Neuronal stem cell (in vitro differentiated cells): ENCODE measurements around the gene MAST3.

Source experiments
- DNase-seq: peaks from one replicate; pipeline ENCODE4 v3.0.0-alpha.2; 2013; ENCODE audit warnings: low spot score
- H2AFZ ChIP-seq: one replicate; pipeline ENCODE4 v1.6.1; 2013; ENCODE audit warnings: mild to moderate bottlenecking, low read length, inconsistent platforms
- H2AK5ac ChIP-seq: 2 replicates; pipeline ENCODE4 v1.6.1; 2013; ENCODE audit warnings: low read depth, mild to moderate bottlenecking, inconsistent platforms, low read length, moderate library complexity, mixed read lengths
- H2BK120ac ChIP-seq: 2 replicates; pipeline ENCODE4 v1.6.1; 2013; ENCODE audit warnings: low read depth, mild to moderate bottlenecking, inconsistent platforms, low read length, moderate library complexity, mixed read lengths
- H2BK12ac ChIP-seq: one replicate; pipeline ENCODE4 v1.6.1; 2013; ENCODE audit warnings: low read length, inconsistent platforms
- H2BK15ac ChIP-seq: 2 replicates; pipeline ENCODE4 v1.6.1; 2013; ENCODE audit warnings: mild to moderate bottlenecking, low read length, inconsistent platforms, mixed read lengths
- H2BK5ac ChIP-seq: one replicate; pipeline ENCODE4 v1.6.1; 2013; ENCODE audit warnings: inconsistent platforms, mild to moderate bottlenecking, low read length, moderate library complexity
- H3K14ac ChIP-seq: one replicate; pipeline ENCODE4 v1.6.1; 2013; ENCODE audit warnings: low read length, inconsistent platforms
- H3K18ac ChIP-seq: 2 replicates; pipeline ENCODE4 v1.6.1; 2013; ENCODE audit warnings: low read length, inconsistent platforms
- H3K23ac ChIP-seq: 2 replicates; pipeline ENCODE4 v1.6.1; 2013; ENCODE audit warnings: low read depth, mild to moderate bottlenecking, mixed read lengths, low read length, inconsistent platforms; ENCODE audit not compliant: poor library complexity
- H3K27ac ChIP-seq: replicated peaks from 3 replicates; pipeline ENCODE4 v1.5.1; 2013; ENCODE audit warnings: low read length, inconsistent platforms
- H3K27me3 ChIP-seq, 3 experiments: 2 replicates each; pipeline ENCODE4 v1.6.1; 2013; ENCODE audit warnings: low read length in 3 of 3, mild to moderate bottlenecking in 2 of 3, inconsistent platforms in 1 of 3, low read depth in 1 of 3, mixed read lengths in 1 of 3, moderate library complexity in 1 of 3; ENCODE audit not compliant: control insufficient read depth in 3 of 3, insufficient read depth in 3 of 3
- H3K36me3 ChIP-seq, 2 donors: replicated peaks in 1 of 2; 2 replicates each; pipeline ENCODE4 v1.6.1; 2013; ENCODE audit warnings: low read length in 2 of 2; ENCODE audit not compliant: control insufficient read depth in 2 of 2, insufficient read depth in 2 of 2
- H3K4ac ChIP-seq: 2 replicates; pipeline ENCODE4 v1.6.1; 2013; ENCODE audit warnings: inconsistent platforms, mild to moderate bottlenecking, low read length, moderate library complexity
- H3K4me1 ChIP-seq, 2 donors: 1 replicate in 1 of 2; 2 replicates in 1 of 2; pipeline ENCODE4 v1.6.1; 2013; ENCODE audit warnings: low read length in 2 of 2, low read depth in 1 of 2; ENCODE audit not compliant: control insufficient read depth in 2 of 2, insufficient read depth in 1 of 2
- H3K4me2 ChIP-seq: one replicate; pipeline ENCODE4 v1.6.1; 2013; ENCODE audit warnings: mild to moderate bottlenecking, low read length, inconsistent platforms; ENCODE audit not compliant: insufficient read depth, poor library complexity, severe bottlenecking
- H3K4me3 ChIP-seq, 2 donors: 2 replicates each; pipeline ENCODE4 v1.5.1; 2013; ENCODE audit warnings: low read length in 2 of 2, mild to moderate bottlenecking in 2 of 2, inconsistent platforms in 1 of 2, moderate library complexity in 1 of 2
- H3K79me1 ChIP-seq: one replicate; pipeline ENCODE4 v1.6.1; 2013; ENCODE audit warnings: low read depth, mild to moderate bottlenecking, inconsistent platforms, low read length, moderate library complexity
- H3K9ac ChIP-seq: one replicate; pipeline ENCODE4 v1.6.1; 2013; ENCODE audit warnings: mild to moderate bottlenecking, low read depth, low read length, inconsistent platforms; ENCODE audit not compliant: poor library complexity
- H3K9me3 ChIP-seq, 2 donors: replicated peaks in 1 of 2; 2 replicates each; pipeline versions ENCODE3 to v1.6.1; 2013; ENCODE audit warnings: low read length in 2 of 2, mild to moderate bottlenecking in 2 of 2, inconsistent platforms in 1 of 2, low read depth in 1 of 2, mixed read lengths in 1 of 2, moderate library complexity in 1 of 2; ENCODE audit not compliant: control insufficient read depth in 2 of 2, insufficient read depth in 1 of 2
- H4K8ac ChIP-seq: one replicate; pipeline ENCODE4 v1.6.1; 2013; ENCODE audit warnings: low read depth, mild to moderate bottlenecking, inconsistent platforms, low read length, moderate library complexity
- H4K91ac ChIP-seq: one replicate; pipeline ENCODE4 v1.6.1; 2013; ENCODE audit warnings: low read length, low read depth, mild to moderate bottlenecking, inconsistent platforms; ENCODE audit not compliant: poor library complexity
- WGBS, 2 donors: extraction: QIAGEN DNeasy Blood & Tissue Kit; methylation state at CpG; one replicate each; pipeline ENCODE4 v1.1.7; 2013; ENCODE audit warnings: missing lambda C conversion rate in 2 of 2, mixed read lengths in 1 of 2; ENCODE audit not compliant: insufficient read length in 2 of 2, insufficient replicate concordance in 1 of 2; ENCODE audit errors: extremely low coverage in 2 of 2; 5-methylcytosine and 5-hydroxymethylcytosine counted together

MAST3 gene

DNA sequence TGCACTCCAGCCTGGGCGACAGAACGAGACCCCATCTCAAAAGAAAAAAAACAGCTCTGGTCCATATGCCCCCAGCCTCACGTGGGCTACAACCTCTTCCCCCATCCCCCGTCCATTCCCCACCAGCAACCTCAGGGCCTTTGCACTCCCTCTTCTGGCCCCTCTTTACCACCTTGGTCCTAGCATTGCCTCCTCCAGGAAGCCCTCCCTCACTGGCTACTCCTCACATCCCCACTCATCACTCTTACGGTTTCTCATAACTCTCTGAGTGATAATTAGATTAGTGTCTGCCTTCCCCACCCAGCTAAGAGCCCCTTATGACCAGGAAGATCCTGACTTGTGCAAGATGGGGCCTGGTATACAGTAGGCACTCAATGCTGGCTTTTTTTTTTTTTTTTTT is 41.6 kb upstream of the MAST3 start:
- no peak for DNase-seq
- H3K79me1 ChIP-seq = no peaks in the 10 kb centered on the region
- WGBS, 2 donors = no CpG with 5 or more reads among the region's 5 CpGs
- H4K91ac ChIP-seq = no peak overlapping the region
- no peak overlapping the region for H2BK120ac ChIP-seq
- no peak overlapping the region for H4K8ac ChIP-seq
- no peak overlapping the region for H3K9ac ChIP-seq
- H3K4me3 ChIP-seq = no peak overlapping the region
- no peaks in the 10 kb centered on the region for H3K27me3 ChIP-seq
- no peak overlapping the region for H2AFZ ChIP-seq
- H3K18ac ChIP-seq = no peak overlapping the region
- H2BK5ac ChIP-seq = no peak overlapping the region
- no peak overlapping the region for H2BK15ac ChIP-seq
- H3K36me3 ChIP-seq = no peaks in the 10 kb centered on the region
- no peak overlapping the region for H3K23ac ChIP-seq
- no peak overlapping the region for H3K4ac ChIP-seq
- H3K9me3 ChIP-seq = peaks cover 0 to 2% of the 10 kb centered on the region in 2 donors
- H3K27ac ChIP-seq = no peak overlapping the region
- H3K4me1 ChIP-seq = no peaks in the 10 kb centered on the region
- H2BK12ac ChIP-seq = no peak overlapping the region
- H2AK5ac ChIP-seq = no peak overlapping the region
- H3K4me2 ChIP-seq = no peak overlapping the region
- H3K14ac ChIP-seq = no peak overlapping the region

DNA sequence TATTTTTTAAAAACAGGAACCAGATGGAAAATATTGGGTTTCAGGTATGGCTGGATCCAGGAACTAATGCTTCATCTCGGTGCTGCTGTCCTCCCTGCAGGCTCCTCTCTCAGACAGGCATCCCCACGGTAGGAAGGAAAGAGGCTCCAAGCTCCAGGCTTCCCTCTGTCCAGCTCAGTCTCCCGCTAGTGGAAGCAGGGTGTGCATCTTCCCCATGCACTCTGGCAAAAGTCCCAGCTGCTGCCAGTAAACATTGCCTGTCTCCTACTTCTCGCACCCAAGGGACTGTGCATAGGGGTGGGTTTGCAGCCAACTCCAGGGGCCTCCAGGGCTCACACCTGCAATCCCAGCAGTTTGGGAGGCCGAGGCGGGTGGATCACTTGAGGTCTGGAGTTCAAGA is 40.0 kb upstream of the MAST3 start:
- Histone ChIP-seq H3K4me1 (no peaks in the 10 kb centered on the region), H3K4me3 (no peak overlapping the region), H2BK120ac (no peak overlapping the region), H3K79me1 (no peaks in the 10 kb centered on the region), H2BK5ac (no peak overlapping the region), H2BK15ac (no peak overlapping the region), H2AK5ac (peak overlapping the region; percentile 47), H2BK12ac (no peak overlapping the region), H3K23ac (no peak overlapping the region), H3K9me3 (peaks cover 0 to 2% of the 10 kb centered on the region in 2 donors), H3K36me3 (no peaks in the 10 kb centered on the region), H3K4me2 (no peak overlapping the region), H4K8ac (no peak overlapping the region), H3K27me3 (peaks cover 0 to 2% (median 0%) of the 10 kb centered on the region in 3 experiments), H3K9ac (peak overlapping the region; percentile 53), H3K14ac (no peak overlapping the region), H3K27ac (no peak overlapping the region), H4K91ac (no peak overlapping the region), H3K4ac (no peak overlapping the region), H3K18ac (no peak overlapping the region), H2AFZ (peak overlapping the region; percentile 92)
- no peak for DNase-seq
- WGBS, 2 donors = no CpG with 5 or more reads among the region's 6 CpGs

DNA sequence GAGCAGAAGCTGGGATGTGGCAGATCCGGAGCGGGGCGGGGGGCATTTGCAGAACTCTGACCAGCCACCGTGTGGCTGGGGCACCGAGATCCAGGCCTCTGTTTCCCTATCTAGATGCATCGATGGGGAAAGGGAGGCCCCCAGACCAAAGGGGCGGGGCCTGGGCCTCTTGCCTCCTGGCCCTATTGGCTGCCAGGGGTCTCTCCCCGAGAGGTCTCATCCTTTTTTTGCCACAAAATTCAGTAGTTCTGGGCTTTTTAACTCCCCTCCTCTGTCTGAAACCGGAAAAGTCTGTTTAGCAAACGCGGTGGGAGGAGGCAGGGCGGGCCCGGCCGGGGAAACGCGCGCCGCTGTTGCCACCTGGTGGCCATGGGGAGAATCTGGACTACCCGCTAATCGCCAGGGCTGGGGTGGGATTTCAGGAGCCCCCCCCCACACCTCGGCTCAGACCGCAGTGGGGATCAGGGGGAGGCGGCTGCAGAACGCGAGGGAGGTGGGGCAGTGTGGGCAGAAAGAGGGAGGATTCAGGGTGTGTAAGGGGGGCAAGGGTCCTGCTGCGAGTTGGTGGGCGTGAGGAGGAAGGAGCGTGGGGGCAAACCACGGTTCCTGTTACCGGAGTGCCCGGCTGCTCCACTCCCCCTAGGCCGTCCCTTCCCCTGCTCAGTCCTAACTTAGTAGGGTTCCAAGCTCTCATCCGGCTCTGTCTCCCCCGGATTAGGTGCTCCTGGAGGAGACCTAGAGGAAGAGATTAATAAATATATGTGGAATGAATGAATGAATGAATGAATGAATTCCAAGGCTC is 39.2 kb upstream of the MAST3 start:
- no peak overlapping the region for H3K4ac ChIP-seq
- no peak overlapping the region for H2BK120ac ChIP-seq
- WGBS, 2 donors = no CpG with 5 or more reads among the region's 34 CpGs
- H3K9ac ChIP-seq = peak overlapping the region; percentile 87
- H2BK15ac ChIP-seq = no peak overlapping the region
- H3K4me3 ChIP-seq = peak overlapping the region; percentile 24 to 36
- H2AK5ac ChIP-seq = no peak overlapping the region
- H2BK5ac ChIP-seq = no peak overlapping the region
- H2BK12ac ChIP-seq = no peak overlapping the region
- H4K91ac ChIP-seq = no peak overlapping the region
- H3K18ac ChIP-seq = peak overlapping the region; percentile 66
- H3K14ac ChIP-seq = no peak overlapping the region
- no peaks in the 10 kb centered on the region for H3K36me3 ChIP-seq
- peak overlapping the region; percentile 64 for H3K27ac ChIP-seq
- peak overlapping the region; percentile 73 for H3K4me2 ChIP-seq
- H3K79me1 ChIP-seq = no peaks in the 10 kb centered on the region
- peak overlapping the region; percentile 92 for H2AFZ ChIP-seq
- H3K23ac ChIP-seq = no peak overlapping the region
- H3K27me3 ChIP-seq = peaks cover 0 to 2% (median 0%) of the 10 kb centered on the region in 3 experiments
- no peaks in the 10 kb centered on the region for H3K4me1 ChIP-seq
- H3K9me3 ChIP-seq = peaks cover 0 to 2% of the 10 kb centered on the region in 2 donors
- no peak overlapping the region for H4K8ac ChIP-seq
- peak; percentile 78 for DNase-seq

- Histone ChIP-seq H2BK120ac (peak overlapping the region; percentile 42), H2AK5ac (peak overlapping the region; percentile 86), H3K18ac (no peak overlapping the region), H2BK5ac (no peak overlapping the region), H3K27ac (no peak overlapping the region), H3K4me2 (no peak overlapping the region), H2AFZ (no peak overlapping the region), H3K4me1 (no peaks in the 10 kb centered on the region), H4K8ac (no peak overlapping the region), H2BK12ac (no peak overlapping the region), H3K9me3 (peaks cover 0 to 2% of the 10 kb centered on the region in 2 donors), H3K27me3 (peaks cover 0 to 2% (median 0%) of the 10 kb centered on the region in 3 experiments), H4K91ac (no peak overlapping the region), H3K4me3 (no peak overlapping the region), H3K23ac (no peak overlapping the region), H3K4ac (no peak overlapping the region), H3K9ac (no peak overlapping the region), H3K36me3 (no peaks in the 10 kb centered on the region), H3K14ac (no peak overlapping the region), H2BK15ac (peak overlapping the region; percentile 95), H3K79me1 (no peaks in the 10 kb centered on the region)
- no CpG with 5 or more reads among the region's 8 CpGs for WGBS, 2 donors
- no peak for DNase-seq
These were observed 38.3 kb upstream of the MAST3 start for GRCh38 chr19:18059297-18059696.
